ENCODE measurements around the gene LDLRAP1. TPM values are rescaled to one million over a fixed set of nuclear protein-coding genes. Genes with fewer than 3 reads are reported as not detected.
A peak's percentile ranks its signal among the peaks of the same experiment; 100 is the strongest.

The LDLRAP1 gene
- total and polyA plus RNA-seq, 3 donors from 2014 or later: 11.7 to 19.8 (median 16.6) TPM

GRCh38 chr1:25513666-25514065 lies 29.7 kb upstream of the LDLRAP1 start:
- 92 to 100% methylated on average over 1 to 4 of the region's 4 CpGs for WGBS, 2 donors
- TF ChIP-seq CTCF (IDR thresholded peaks at IDR 0.05) (no peak), POLR2A (IDR thresholded peaks at IDR 0.05) (no peak)
- H3K4me3 ChIP-seq: no peak overlapping the region
- no peaks in the 10 kb centered on the region for H3K4me1 ChIP-seq
- H3K27ac ChIP-seq: no peak overlapping the region
- H3K9me3 ChIP-seq: no peaks in the 10 kb centered on the region
- no peaks in the 10 kb centered on the region for H3K36me3 ChIP-seq (ENCODE audit: low read depth, missing control alignments)
- intact Hi-C loops (cut with DNase I; ENCODE audit: low total_unique reads): no loop called here
- DNase-seq: no peak
- no peaks in the 10 kb centered on the region for H3K27me3 ChIP-seq

GRCh38 chr1:25515033-25515432 lies 28.4 kb upstream of the LDLRAP1 start:
- no peak for DNase-seq
- H3K27me3 ChIP-seq: no peaks in the 10 kb centered on the region
- no peak overlapping the region for H3K27ac ChIP-seq
- 73 to 81% methylated on average over 6 of the region's 6 CpGs for WGBS, 2 donors
- no peak overlapping the region for H3K4me3 ChIP-seq
- no peaks in the 10 kb centered on the region for H3K36me3 ChIP-seq (ENCODE audit: low read depth, missing control alignments)
- no peaks in the 10 kb centered on the region for H3K4me1 ChIP-seq
- intact Hi-C loops (cut with DNase I; ENCODE audit: low total_unique reads): no loop called here
- TF ChIP-seq CTCF (IDR thresholded peaks at IDR 0.05): no peak
- TF ChIP-seq POLR2A (IDR thresholded peaks at IDR 0.05): no peak
- no peaks in the 10 kb centered on the region for H3K9me3 ChIP-seq

GRCh38 chr1:25516686-25517085 lies 26.7 kb upstream of the LDLRAP1 start:
- H3K27ac ChIP-seq: no peak overlapping the region
- no peak for DNase-seq
- H3K36me3 ChIP-seq (ENCODE audit: low read depth, missing control alignments): no peaks in the 10 kb centered on the region
- WGBS, 2 donors: 90 to 100% methylated on average over 1 to 3 of the region's 3 CpGs
- no peaks in the 10 kb centered on the region for H3K27me3 ChIP-seq
- TF ChIP-seq POLR2A (IDR thresholded peaks at IDR 0.05) (no peak), CTCF (IDR thresholded peaks at IDR 0.05) (no peak)
- no peak overlapping the region for H3K4me3 ChIP-seq
- H3K9me3 ChIP-seq: no peaks in the 10 kb centered on the region
- intact Hi-C loops (cut with DNase I; ENCODE audit: low total_unique reads): no loop called here
- H3K4me1 ChIP-seq: no peaks in the 10 kb centered on the region

GRCh38 chr1:25517476-25518394 lies 25.7 kb upstream of the LDLRAP1 start:
- intact Hi-C loops (cut with DNase I; ENCODE audit: low total_unique reads): no loop called here
- TF ChIP-seq CTCF (IDR thresholded peaks at IDR 0.05) (no peak), POLR2A (IDR thresholded peaks at IDR 0.05) (no peak)
- no peaks in the 10 kb centered on the region for H3K4me1 ChIP-seq
- no peaks in the 10 kb centered on the region for H3K9me3 ChIP-seq
- H3K4me3 ChIP-seq: peak overlapping the region in 1 of 2 donors; percentile 17
- no peaks in the 10 kb centered on the region for H3K27me3 ChIP-seq
- H3K36me3 ChIP-seq (ENCODE audit: low read depth, missing control alignments): no peaks in the 10 kb centered on the region
- WGBS, 2 donors: 57 to 65% methylated on average over 26 to 33 of the region's 33 CpGs
- peak; percentile 74 for DNase-seq
- no peak overlapping the region for H3K27ac ChIP-seq
